ENCODE measurements around the gene IZUMO4.
"Not testable (repeated sequence)": the region's sequence is repeated elsewhere in the genome, so short reads cannot be mapped to it uniquely, and the experiment has no call there.

Gene IZUMO4

DNA sequence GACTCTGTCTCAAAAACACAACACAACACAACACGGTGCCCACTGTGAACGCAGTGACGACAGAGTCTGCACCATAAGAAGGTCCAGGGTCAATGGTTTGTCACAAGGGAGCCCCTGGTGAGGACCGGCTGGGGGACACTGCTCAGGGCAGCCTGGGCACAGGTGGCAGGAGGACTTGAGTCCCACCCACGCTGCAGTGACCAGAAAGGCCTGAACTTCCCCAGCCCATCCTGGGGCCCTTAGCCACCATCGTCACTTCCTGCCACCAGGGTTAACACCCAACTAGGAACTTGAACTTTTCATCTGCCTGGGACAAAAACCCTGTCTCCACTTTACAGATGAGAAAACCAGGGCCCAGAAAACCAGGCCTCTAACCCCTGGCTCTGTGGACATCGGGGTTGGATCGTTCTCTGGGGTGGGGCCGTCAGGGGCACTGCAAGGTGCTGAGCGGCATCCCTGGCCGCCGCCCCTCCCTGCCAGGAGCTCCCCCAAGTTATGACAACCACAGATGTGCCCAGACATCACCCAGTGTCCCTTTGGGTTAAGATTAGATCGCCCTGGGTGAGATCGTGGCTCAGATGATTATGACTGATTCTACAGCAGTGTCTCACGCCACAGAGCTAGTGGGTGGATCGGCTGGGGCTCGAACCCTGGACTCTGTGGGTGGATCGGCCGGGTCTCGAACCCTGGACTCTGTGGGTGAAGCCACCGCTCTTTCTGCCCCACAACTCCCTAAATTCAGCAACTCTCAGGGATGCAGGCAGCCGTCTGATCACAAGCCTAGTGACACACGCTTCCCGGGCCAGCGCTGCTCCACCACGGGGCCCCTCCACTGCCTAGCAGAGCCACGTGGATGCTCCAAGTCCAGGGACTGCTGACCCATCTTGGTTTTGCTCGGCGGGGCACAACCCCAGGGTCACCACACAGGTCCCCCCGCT, 14.6 kb upstream of the IZUMO4 start:
- no peak overlapping the region for H3K4me3 ChIP-seq (ENCODE audit: low read depth, low read length)
- in situ Hi-C loops (cut with HindIII; ENCODE audit: low sequenced_read_pairs) = no loop called here
- DNase-seq (ENCODE audit: low read depth, low spot score) = no peak

DNA sequence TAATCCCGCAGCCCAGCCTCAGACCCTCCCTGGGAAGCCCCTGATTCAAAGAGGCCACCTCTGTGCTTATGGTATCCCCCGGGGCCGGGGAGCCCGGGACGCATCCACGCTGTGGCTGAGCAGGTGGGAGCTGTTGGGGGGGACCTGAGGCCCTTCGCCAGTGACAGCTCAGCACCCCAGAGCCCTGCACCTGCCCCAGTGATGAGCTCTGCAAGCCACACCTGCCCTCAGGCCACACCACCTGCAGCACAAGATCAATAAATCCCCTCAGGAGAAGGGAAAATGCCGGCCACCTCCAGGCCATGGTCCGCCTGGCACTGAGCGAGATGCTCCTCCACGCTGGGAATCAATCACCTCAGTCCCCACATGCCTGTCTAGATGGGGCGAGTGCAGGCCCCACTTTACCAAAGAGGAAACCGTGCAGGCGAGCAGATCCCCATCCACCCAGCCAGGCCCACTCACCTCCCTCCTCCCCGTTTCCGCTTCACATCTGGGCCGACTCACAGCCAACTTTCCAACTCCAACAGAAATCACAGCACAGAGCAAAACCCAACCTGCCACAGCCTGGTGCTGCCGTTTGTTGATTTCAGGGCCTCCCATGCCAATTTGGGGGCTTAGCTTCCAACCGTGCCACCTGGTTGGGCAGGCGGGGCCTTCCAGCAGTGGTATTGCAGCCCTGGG, 13.4 kb upstream of the IZUMO4 start:
- no peak for DNase-seq (ENCODE audit: low read depth, low spot score)
- no peak overlapping the region for H3K4me3 ChIP-seq (ENCODE audit: low read depth, low read length)
- TF ChIP-seq, protein P1, sequence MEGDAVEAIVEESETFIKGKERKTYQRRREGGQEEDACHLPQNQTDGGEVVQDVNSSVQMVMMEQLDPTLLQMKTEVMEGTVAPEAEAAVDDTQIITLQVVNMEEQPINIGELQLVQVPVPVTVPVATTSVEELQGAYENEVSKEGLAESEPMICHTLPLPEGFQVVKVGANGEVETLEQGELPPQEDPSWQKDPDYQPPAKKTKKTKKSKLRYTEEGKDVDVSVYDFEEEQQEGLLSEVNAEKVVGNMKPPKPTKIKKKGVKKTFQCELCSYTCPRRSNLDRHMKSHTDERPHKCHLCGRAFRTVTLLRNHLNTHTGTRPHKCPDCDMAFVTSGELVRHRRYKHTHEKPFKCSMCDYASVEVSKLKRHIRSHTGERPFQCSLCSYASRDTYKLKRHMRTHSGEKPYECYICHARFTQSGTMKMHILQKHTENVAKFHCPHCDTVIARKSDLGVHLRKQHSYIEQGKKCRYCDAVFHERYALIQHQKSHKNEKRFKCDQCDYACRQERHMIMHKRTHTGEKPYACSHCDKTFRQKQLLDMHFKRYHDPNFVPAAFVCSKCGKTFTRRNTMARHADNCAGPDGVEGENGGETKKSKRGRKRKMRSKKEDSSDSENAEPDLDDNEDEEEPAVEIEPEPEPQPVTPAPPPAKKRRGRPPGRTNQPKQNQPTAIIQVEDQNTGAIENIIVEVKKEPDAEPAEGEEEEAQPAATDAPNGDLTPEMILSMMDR (IDR thresholded peaks at IDR 0.05; ENCODE audit: low read depth, low read length) = no peak
- in situ Hi-C loops (cut with HindIII; ENCODE audit: low sequenced_read_pairs) = no loop called here

More for the DNA sequence above, 14.6 kb upstream of the IZUMO4 start:
- TF ChIP-seq, protein P1 (IDR thresholded peaks at IDR 0.05; ENCODE audit: low read depth, low read length) = no peak

DNA sequence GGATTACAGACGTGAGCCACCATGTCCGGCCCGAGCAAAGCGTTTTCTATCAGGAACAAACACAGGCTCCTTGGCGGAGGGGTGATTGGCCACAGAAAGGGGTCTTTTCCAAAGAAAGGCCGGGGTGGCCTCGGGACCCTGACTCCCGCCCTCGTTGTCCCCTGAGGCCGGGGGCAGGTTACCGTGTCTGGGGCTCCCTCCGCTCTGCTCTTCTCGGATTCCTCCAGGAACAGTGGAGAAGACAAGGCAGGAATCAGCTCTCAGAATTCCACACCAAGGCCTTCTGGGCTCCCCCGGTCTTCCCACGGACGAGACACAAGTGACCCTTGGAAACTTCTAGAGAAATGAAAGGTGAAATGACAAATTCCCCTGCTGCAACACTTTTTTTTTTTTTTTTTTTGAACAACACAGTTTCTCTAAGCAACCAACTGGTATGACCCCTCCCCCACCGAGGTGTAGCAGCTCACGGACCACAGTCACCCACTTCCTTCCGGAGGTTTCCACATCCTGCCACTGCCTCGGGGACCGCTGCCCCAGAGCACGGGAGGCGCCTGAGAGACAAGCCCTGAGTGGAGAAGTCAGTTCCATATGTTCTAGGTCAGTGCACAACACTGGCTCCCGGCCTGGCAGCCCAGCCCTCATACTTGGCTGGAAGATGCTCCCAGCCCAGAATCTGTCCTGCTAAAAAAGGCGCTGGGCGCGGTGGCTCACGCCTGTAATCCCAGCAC, 11.6 kb upstream of the IZUMO4 start:
- TF ChIP-seq, protein P1 (IDR thresholded peaks at IDR 0.05; ENCODE audit: low read depth, low read length) = no peak
- in situ Hi-C loops (cut with HindIII; ENCODE audit: low sequenced_read_pairs) = no loop called here
- no peak for DNase-seq (ENCODE audit: low read depth, low spot score)
- no peak overlapping the region for H3K4me3 ChIP-seq (ENCODE audit: low read depth, low read length)

DNA sequence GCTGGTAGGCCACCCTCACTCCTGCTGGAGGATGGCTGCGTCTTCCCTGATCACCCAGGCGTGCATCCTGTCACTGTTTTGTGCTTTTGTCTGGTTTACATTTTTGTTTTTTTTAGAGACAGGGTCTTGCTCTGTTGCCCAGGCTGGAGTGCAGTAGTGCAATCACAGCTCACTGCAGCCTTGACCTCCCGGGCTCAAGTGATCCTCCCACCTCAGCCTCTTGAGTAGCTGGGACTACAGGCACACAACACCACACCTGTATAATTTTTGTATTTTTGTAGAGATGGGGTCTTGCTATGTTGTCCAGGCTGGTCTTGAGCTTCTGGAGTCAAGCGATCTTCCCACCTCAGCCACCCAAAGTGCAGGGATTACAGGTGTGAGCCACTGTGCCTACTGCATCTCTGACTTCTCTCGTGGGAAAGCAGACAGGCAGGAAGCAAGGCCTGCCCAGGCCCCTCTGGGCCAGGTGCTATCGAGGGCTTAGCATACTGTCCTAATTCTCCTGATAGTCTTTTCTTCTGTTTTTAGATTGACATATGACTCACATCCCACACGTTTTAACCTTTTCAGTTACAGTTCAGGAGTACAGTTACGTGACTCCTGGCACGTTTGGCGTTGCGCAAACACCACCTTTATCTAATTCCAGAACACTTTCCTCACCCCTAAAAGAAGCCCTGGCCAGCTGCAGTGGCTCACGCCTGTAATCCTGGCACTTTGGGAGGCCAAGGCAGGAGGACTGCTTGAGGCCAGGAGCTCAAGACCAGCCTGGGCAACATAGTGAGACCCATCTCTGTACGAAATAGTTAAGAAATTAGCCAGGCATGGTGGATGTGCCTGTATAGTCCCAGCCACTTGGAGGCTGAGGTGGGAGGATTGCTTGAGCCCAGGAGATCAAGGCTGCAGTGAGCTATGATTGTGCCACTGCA, 9.8 kb upstream of the IZUMO4 start:
- in situ Hi-C loops (cut with HindIII; ENCODE audit: low sequenced_read_pairs); DNase-seq (ENCODE audit: low read depth, low spot score); H3K4me3 ChIP-seq (ENCODE audit: low read depth, low read length): not testable (repeated sequence)

DNA sequence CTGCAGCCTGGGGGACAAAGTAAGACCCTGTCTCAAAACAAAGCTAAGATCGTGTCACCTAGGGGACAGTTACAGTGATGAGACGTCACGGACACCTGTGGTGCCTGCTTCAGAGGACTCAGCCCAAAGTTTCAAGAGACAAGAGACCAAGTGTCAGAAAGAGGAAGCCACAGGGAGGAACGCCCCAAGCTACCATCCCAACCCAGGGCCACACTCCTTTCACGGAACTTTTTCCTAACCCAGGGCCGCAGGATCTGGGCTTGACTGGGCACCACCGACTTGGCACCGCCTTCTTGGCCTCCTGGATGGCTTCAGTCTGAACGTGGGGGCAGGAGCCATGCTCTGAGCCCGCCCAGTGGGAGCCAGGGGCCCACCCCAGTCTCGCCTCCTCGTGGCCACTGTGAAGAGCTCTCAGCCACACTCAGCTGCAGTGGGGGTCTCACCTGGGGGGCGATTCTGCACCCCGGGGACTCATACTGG, 9.1 kb upstream of the IZUMO4 start:
- no peak for DNase-seq (ENCODE audit: low read depth, low spot score)
- TF ChIP-seq, protein P1 (IDR thresholded peaks at IDR 0.05; ENCODE audit: low read depth, low read length) = no peak
- in situ Hi-C loops (cut with HindIII; ENCODE audit: low sequenced_read_pairs) = no loop called here
- no peak overlapping the region for H3K4me3 ChIP-seq (ENCODE audit: low read depth, low read length)

DNA sequence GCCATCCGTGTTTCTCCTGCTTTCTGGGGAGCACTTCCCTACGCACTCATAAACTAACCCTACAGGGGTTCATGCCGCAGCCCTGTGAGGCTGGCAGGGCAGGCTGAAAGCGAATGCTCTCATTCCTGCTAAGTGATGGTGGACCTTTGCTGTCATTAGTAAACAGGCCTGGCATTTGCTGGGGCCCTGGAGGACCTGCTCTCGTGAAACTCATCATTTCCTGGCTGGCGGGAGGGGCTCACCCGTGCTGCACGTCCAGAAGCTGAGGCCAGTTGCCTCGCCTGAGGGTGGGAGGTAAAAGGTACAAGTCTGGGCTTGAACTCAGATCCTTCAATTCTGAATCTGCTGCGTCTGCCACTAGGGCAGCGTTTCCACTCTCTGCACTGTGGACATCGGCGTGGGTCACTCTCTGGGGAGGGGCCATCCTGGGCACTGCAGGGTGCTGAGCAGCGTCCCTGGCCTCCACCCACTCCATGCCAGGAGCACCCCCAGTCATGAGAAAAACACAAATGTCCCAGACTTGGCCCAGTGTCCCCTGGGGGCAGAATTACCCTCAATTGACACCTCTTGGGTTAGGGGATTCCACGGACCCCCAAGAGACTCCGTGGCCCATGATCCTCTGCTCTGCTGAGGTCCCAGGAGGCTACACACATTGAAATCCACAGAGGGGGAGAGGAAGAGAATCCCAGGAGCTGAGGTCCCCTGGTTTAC, 7.6 kb upstream of the IZUMO4 start:
- TF ChIP-seq, protein P1 (IDR thresholded peaks at IDR 0.05; ENCODE audit: low read depth, low read length) = peak; percentile 14
- peak; percentile 52 for DNase-seq (ENCODE audit: low read depth, low spot score)
- in situ Hi-C loops (cut with HindIII; ENCODE audit: low sequenced_read_pairs) = no loop called here
- H3K4me3 ChIP-seq (ENCODE audit: low read depth, low read length) = no peak overlapping the region
